ENCODE results near the gene GRHL1.
A peak's percentile ranks its signal among the peaks of the same experiment; 100 is the strongest.

GRHL1 gene, protein sequence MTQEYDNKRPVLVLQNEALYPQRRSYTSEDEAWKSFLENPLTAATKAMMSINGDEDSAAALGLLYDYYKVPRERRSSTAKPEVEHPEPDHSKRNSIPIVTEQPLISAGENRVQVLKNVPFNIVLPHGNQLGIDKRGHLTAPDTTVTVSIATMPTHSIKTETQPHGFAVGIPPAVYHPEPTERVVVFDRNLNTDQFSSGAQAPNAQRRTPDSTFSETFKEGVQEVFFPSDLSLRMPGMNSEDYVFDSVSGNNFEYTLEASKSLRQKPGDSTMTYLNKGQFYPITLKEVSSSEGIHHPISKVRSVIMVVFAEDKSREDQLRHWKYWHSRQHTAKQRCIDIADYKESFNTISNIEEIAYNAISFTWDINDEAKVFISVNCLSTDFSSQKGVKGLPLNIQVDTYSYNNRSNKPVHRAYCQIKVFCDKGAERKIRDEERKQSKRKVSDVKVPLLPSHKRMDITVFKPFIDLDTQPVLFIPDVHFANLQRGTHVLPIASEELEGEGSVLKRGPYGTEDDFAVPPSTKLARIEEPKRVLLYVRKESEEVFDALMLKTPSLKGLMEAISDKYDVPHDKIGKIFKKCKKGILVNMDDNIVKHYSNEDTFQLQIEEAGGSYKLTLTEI

DNA sequence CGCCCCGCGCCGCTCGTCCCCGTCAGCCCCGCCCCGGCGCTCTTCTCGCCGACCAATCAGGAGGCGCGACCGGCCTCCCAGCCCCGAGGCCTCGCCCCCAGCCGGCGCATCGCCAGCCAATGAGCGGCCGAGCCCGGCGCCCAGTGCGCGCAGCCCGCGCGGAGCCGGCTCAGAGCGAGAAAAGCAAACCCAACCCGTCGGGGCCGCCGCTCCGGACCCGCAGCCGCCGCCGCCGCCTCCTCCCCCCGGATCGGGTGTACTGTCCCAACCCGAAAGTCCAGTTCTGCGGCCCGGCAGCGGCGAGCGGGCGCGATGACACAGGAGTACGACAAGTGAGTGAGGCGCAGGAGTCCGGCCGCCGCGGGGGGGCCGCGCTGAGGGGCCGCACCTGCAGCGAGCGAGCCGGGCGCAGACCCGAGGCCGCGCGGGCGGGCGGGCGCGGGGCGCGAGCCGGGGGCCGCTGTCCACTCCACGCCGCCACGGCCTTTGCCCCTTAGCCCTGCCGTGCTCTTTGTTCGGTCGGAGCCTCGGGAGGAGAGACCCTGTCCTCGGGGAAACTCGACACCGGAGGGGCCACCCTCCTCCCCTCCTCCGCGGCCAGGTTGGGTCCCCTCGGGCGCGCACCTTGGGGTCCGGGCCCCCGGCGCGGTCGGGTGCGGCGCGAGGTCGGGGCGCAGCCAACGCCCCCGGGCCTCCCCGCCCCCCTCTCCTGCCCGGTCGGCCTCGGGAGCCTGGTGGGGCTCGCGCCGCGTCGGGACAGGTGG lies at the start of gene GRHL1:
Gene GRHL1 (plus strand): TSS at position 172 of the 764 bp plus-strand sequence. CDS start 141 bp downstream, at position 313.
- Histone ChIP-seq H3K27me3 (peaks cover 93% of the 10 kb centered on the region), H3K27ac (peak within 1 kb of the TSS; percentile 33), H3K4me3 (ENCODE audit: low read depth in 1 of 2, low read length in 1 of 2) (peak within 1 kb of the TSS; percentile 62 to 76), H3K9me3 (no peaks in the 10 kb centered on the region), H3K36me3 (no peaks in the 10 kb centered on the region), H3K4me1 (ENCODE audit: control insufficient read depth in 1 of 2, insufficient read depth in 1 of 2, low read depth in 1 of 2, low read length in 1 of 2) (peaks cover 13 to 14% of the 10 kb centered on the region in 2 experiments)
- TF ChIP-seq, protein P1, sequence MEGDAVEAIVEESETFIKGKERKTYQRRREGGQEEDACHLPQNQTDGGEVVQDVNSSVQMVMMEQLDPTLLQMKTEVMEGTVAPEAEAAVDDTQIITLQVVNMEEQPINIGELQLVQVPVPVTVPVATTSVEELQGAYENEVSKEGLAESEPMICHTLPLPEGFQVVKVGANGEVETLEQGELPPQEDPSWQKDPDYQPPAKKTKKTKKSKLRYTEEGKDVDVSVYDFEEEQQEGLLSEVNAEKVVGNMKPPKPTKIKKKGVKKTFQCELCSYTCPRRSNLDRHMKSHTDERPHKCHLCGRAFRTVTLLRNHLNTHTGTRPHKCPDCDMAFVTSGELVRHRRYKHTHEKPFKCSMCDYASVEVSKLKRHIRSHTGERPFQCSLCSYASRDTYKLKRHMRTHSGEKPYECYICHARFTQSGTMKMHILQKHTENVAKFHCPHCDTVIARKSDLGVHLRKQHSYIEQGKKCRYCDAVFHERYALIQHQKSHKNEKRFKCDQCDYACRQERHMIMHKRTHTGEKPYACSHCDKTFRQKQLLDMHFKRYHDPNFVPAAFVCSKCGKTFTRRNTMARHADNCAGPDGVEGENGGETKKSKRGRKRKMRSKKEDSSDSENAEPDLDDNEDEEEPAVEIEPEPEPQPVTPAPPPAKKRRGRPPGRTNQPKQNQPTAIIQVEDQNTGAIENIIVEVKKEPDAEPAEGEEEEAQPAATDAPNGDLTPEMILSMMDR (IDR thresholded peaks at IDR 0.05), result peak; percentile 38

DNA sequence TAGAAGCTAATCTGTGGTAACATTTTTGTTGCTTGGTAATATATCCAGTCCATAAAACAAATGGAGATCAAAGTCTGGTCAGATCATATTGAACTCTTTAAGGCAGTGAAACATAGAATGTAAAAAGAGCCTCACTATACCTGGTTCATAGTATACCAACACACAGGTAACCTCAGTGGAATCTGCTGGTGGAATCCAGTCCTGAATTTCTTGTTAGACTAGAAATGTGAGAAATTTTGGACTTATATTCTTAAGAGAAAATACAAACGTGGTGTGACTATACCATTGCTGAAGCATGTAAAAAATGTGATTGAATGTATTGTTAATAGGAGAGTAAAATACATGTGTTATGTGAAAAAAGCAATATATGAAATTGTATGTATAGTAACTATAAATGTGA lies 46.1 kb upstream of the GRHL1 start:
- TF ChIP-seq, protein P1 (IDR thresholded peaks at IDR 0.05), result no peak
- Histone ChIP-seq H3K27ac (no peak overlapping the region), H3K4me3 (ENCODE audit: low read depth in 1 of 2, low read length in 1 of 2) (no peak overlapping the region)

DNA sequence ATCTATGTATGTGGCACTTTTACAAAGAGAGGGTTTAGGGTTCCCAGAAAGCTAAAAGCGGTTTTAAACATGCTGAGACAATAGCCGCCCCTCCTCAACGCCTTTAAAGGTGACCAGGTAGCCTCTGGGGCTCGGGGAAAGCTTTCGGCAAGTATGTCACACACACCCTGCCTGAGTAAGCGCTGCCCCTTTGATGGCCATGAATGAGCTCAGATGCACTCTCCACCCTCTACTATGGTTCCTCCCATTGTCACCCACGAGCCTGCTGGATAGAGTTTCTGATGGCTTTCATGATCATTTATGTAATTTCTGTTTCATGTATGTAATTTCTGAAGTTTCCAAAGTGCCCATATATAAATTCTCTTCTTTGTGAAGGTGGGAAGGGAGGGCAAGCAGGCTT lies 44.1 kb upstream of the GRHL1 start:
- Histone ChIP-seq H3K9me3 (no peaks in the 10 kb centered on the region), H3K4me3 (ENCODE audit: low read depth in 1 of 2, low read length in 1 of 2) (no peak overlapping the region)
- TF ChIP-seq, protein P1 (IDR thresholded peaks at IDR 0.05), result no peak

More for the DNA sequence above, 46.1 kb upstream of the GRHL1 start:
- Histone ChIP-seq H3K4me1 (ENCODE audit: control insufficient read depth in 1 of 2, insufficient read depth in 1 of 2, low read depth in 1 of 2, low read length in 1 of 2) (no peaks in the 10 kb centered on the region), H3K9me3 (no peaks in the 10 kb centered on the region), H3K36me3 (no peaks in the 10 kb centered on the region), H3K27me3 (no peaks in the 10 kb centered on the region)

DNA sequence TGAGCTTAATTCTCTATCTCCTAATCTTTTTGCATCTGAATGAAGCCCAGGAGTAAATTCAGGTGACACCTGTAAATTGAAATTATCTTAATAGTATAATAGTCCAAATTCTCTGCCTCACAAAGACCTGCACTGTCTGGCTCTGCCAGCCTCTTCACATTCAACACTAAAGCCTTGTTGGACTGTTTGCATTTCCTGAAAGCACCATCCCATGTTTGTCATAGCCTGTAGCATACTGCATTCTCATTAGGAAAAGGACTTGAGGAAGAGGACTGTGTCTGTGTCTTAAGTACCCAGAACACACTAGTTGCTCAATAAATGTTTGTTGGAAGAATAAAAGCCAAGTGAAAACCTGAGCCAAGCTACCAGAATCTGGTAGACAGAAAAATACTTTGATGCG lies 42.9 kb upstream of the GRHL1 start:
- TF ChIP-seq, protein P1 (IDR thresholded peaks at IDR 0.05), result no peak
- Histone ChIP-seq H3K36me3 (peaks cover 2% of the 10 kb centered on the region), H3K9me3 (no peaks in the 10 kb centered on the region), H3K4me1 (ENCODE audit: control insufficient read depth in 1 of 2, insufficient read depth in 1 of 2, low read depth in 1 of 2, low read length in 1 of 2) (no peaks in the 10 kb centered on the region), H3K27me3 (no peaks in the 10 kb centered on the region), H3K27ac (no peak overlapping the region), H3K4me3 (ENCODE audit: low read depth in 1 of 2, low read length in 1 of 2) (no peak overlapping the region)

More for the DNA sequence above, 44.1 kb upstream of the GRHL1 start:
- no peaks in the 10 kb centered on the region for H3K27me3 ChIP-seq
- no peaks in the 10 kb centered on the region for H3K4me1 ChIP-seq (ENCODE audit: control insufficient read depth in 1 of 2, insufficient read depth in 1 of 2, low read depth in 1 of 2, low read length in 1 of 2)
- no peak overlapping the region for H3K27ac ChIP-seq
- H3K36me3 ChIP-seq, result no peaks in the 10 kb centered on the region

DNA sequence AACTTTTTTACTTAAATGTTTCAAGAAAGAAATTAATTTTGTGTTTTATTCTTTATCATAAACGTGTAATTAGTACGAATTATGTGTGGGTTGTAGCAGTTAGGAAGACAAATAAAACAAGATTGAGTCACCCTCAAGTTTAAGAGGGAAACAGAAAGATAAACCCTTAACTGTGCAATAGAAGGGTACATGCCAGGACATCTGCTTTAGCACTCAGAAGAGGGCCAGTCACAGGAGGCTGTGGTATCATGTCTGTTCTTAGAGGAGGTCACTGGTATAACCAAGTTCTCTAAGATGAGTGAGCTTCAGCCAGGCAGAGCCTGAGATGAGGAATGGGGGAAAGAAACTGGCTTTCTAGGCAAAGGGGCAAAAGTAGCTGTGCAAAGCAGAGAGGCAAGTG lies 42.4 kb upstream of the GRHL1 start:
- Histone ChIP-seq H3K36me3 (peaks cover 2% of the 10 kb centered on the region), H3K4me1 (ENCODE audit: control insufficient read depth in 1 of 2, insufficient read depth in 1 of 2, low read depth in 1 of 2, low read length in 1 of 2) (no peaks in the 10 kb centered on the region), H3K9me3 (no peaks in the 10 kb centered on the region), H3K27ac (no peak overlapping the region), H3K4me3 (ENCODE audit: low read depth in 1 of 2, low read length in 1 of 2) (no peak overlapping the region), H3K27me3 (no peaks in the 10 kb centered on the region)
- TF ChIP-seq, protein P1 (IDR thresholded peaks at IDR 0.05), result no peak

All from neutrophil (primary cell).